NCI-H2171 (cell line): ENCODE data around the gene NFIA.
"Not testable (repeated sequence)": the region's sequence is repeated elsewhere in the genome, so short reads cannot be mapped to it uniquely, and the experiment has no call there.

Source experiments
- DNase-seq: peaks from one replicate; lab custom pipeline; 2025; lab: John Stamatoyannopoulos, UW

NFIA gene

GRCh38 chr1:61102041-61102440 is 19.7 kb downstream of the NFIA start:
- no peak for DNase-seq

- DNase-seq, result no peak
These were observed 20.3 kb downstream of the NFIA start for GRCh38 chr1:61102621-61103020.

- no peak for DNase-seq
These were observed 21.9 kb downstream of the NFIA start for GRCh38 chr1:61104220-61104671.

GRCh38 chr1:61107638-61108037 is 25.3 kb downstream of the NFIA start:
- DNase-seq, result no peak

GRCh38 chr1:61109158-61109557 is 26.8 kb downstream of the NFIA start:
- DNase-seq, result no peak

GRCh38 chr1:61109910-61110309 is 27.5 kb downstream of the NFIA start:
- DNase-seq, result no peak

- no peak for DNase-seq
These were observed 28.2 kb downstream of the NFIA start for GRCh38 chr1:61110554-61110953.

GRCh38 chr1:61111084-61112004 is 29.0 kb downstream of the NFIA start:
- DNase-seq, result no peak

GRCh38 chr1:61114178-61114870 is 32.0 kb downstream of the NFIA start:
- no peak for DNase-seq

GRCh38 chr1:61115436-61115835 is 33.1 kb downstream of the NFIA start:
- DNase-seq, result no peak

GRCh38 chr1:61116421-61116820 is 34.1 kb downstream of the NFIA start:
- DNase-seq, result no peak

- no peak for DNase-seq
These were observed 34.9 kb downstream of the NFIA start for GRCh38 chr1:61117283-61117682.

- DNase-seq, result no peak
These were observed 36.7 kb downstream of the NFIA start for GRCh38 chr1:61119085-61119484.

- DNase-seq, result no peak
These were observed 38.0 kb downstream of the NFIA start for GRCh38 chr1:61120246-61120840.

GRCh38 chr1:61120998-61121397 is 38.6 kb downstream of the NFIA start:
- no peak for DNase-seq

- no peak for DNase-seq
These were observed 39.3 kb downstream of the NFIA start for GRCh38 chr1:61121631-61122030.

- no peak for DNase-seq
These were observed 40.0 kb downstream of the NFIA start for GRCh38 chr1:61122389-61122788.

- DNase-seq, result no peak
These were observed 41.0 kb downstream of the NFIA start for GRCh38 chr1:61123326-61123725.

GRCh38 chr1:61124078-61124477 is 41.7 kb downstream of the NFIA start:
- no peak for DNase-seq

GRCh38 chr1:61124696-61125095 is 42.3 kb downstream of the NFIA start:
- DNase-seq, result no peak

GRCh38 chr1:61125263-61125662 is 42.9 kb downstream of the NFIA start:
- no peak for DNase-seq

- no peak for DNase-seq
These were observed 43.5 kb downstream of the NFIA start for GRCh38 chr1:61125895-61126294.

GRCh38 chr1:61126843-61127242 is 44.5 kb downstream of the NFIA start:
- not testable (repeated sequence) for DNase-seq
